Nephron (organoid): ENCODE results near the gene CD1E.

Experiments used
- H3K27ac Mint-ChIP-seq, 3 experiments: 2 replicates each; pipeline ENCODE4 v1.8.0; 2020; ENCODE audit warnings: mixed read lengths in 3 of 3, mild to moderate bottlenecking in 2 of 3, moderate library complexity in 1 of 3
- H3K27me3 Mint-ChIP-seq: 2 replicates; pipeline ENCODE4 v1.8.0; 2021; ENCODE audit warnings: low read depth, mild to moderate bottlenecking, moderate library complexity, mixed read lengths
- H3K36me3 Mint-ChIP-seq: 2 replicates; pipeline ENCODE4 v1.8.0; 2020; ENCODE audit warnings: low read depth, mixed read lengths
- H3K4me1 Mint-ChIP-seq: 2 replicates; pipeline ENCODE4 v1.8.0; 2020; ENCODE audit warnings: mixed read lengths
- H3K4me3 Mint-ChIP-seq, 3 experiments: 2 replicates each; pipeline ENCODE4 v1.8.0; 2020; ENCODE audit warnings: mild to moderate bottlenecking in 3 of 3, mixed read lengths in 3 of 3, moderate library complexity in 2 of 3
- H3K9me3 Mint-ChIP-seq: 2 replicates; pipeline ENCODE4 v1.8.0; 2020; ENCODE audit warnings: mixed read lengths
- TF ChIP-seq, protein P1 (sequence below), 3 experiments: fragments of 200-600 bp; sonication (generic); IDR thresholded peaks; one replicate each; pipeline ENCODE4 v1.5.0; 2021; ENCODE audit warnings: antibody characterized with exemption in 3 of 3; ENCODE audit not compliant: unreplicated experiment in 3 of 3

The CD1E gene

DNA sequence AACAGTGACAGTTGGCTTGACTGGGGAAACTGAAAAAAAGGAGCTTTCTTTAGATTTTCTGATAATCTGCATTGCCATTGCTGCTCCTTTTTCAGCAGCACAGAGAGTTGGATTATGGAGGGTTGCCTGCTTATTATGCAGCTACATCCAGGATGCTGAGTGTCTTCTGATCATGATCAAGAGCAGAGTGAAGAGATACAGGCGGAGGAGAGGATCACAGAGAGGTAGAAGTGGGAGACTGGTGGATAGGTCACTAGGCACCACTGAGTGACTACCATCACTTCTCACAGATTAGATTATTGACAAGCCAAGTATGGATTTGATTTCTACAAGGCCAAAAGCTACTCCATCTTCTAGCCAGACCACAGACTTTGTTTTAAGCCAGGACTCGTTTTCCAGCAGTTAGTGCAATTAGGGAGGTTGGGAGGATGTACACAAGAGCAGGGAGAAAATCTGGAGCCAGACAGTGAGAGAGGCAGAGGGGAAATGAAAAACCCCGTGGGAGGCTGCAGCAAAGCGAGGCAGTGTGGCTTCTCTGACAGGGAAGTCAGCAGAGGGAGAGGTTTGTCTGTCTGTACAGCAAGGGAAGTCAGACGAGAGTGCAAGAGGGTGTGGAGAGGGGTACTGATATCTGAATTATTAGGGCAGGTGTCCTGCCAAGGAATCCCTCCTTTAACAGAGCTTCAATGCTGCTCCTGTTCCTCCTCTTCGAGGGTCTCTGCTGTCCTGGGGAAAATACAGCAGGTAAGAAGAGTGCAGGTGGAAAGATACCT lies at the start of gene CD1E:
CD1E (plus strand) TSS at position 592 of the 773 bp plus-strand sequence; CDS start at position 687, 95 bp downstream.
- Mint-ChIP-seq H3K4me1 (no peaks in the 10 kb centered on the region), H3K4me3 (no peak within 1 kb of the TSS), H3K9me3 (no peaks in the 10 kb centered on the region), H3K27me3 (peaks cover 6% of the 10 kb centered on the region), H3K36me3 (no peaks in the 10 kb centered on the region), H3K27ac (no peak within 1 kb of the TSS)
- TF ChIP-seq, protein P1, sequence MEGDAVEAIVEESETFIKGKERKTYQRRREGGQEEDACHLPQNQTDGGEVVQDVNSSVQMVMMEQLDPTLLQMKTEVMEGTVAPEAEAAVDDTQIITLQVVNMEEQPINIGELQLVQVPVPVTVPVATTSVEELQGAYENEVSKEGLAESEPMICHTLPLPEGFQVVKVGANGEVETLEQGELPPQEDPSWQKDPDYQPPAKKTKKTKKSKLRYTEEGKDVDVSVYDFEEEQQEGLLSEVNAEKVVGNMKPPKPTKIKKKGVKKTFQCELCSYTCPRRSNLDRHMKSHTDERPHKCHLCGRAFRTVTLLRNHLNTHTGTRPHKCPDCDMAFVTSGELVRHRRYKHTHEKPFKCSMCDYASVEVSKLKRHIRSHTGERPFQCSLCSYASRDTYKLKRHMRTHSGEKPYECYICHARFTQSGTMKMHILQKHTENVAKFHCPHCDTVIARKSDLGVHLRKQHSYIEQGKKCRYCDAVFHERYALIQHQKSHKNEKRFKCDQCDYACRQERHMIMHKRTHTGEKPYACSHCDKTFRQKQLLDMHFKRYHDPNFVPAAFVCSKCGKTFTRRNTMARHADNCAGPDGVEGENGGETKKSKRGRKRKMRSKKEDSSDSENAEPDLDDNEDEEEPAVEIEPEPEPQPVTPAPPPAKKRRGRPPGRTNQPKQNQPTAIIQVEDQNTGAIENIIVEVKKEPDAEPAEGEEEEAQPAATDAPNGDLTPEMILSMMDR (IDR thresholded peaks at IDR 0.05; ENCODE audit: unreplicated experiment in 3 of 3): no peak

DNA sequence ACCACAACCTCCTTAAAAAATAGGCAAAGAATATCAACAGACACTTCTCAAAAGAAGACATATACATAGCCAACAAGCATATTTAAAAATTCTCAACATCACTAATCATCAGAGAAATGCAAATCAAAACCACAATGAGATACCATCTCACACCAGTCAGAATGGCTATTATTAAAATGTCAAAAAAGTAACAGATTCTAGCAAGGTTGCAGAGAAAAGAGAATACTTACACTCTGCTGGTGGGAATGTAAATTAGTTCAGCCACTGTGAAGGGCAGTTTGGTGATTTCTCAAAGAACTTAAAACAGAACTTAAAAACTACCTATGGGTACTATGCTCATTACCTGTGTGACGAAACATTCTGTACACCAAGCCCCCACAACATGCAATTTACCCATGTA lies 43.1 kb upstream of the CD1E start:
- Mint-ChIP-seq H3K27me3 (no peaks in the 10 kb centered on the region), H3K27ac (no peak overlapping the region), H3K36me3 (no peaks in the 10 kb centered on the region), H3K4me1 (no peaks in the 10 kb centered on the region), H3K9me3 (peaks cover 28% of the 10 kb centered on the region), H3K4me3 (no peak overlapping the region)
- TF ChIP-seq, protein P1 (IDR thresholded peaks at IDR 0.05; ENCODE audit: unreplicated experiment in 3 of 3): no peak

GRCh38 chr1:158311066-158311465 lies 42.6 kb upstream of the CD1E start:
- Mint-ChIP-seq H3K9me3 (peaks cover 28% of the 10 kb centered on the region), H3K27me3 (no peaks in the 10 kb centered on the region), H3K36me3 (no peaks in the 10 kb centered on the region), H3K4me1 (no peaks in the 10 kb centered on the region), H3K4me3 (no peak overlapping the region), H3K27ac (no peak overlapping the region)
- TF ChIP-seq, protein P1 (IDR thresholded peaks at IDR 0.05; ENCODE audit: unreplicated experiment in 3 of 3): no peak

- TF ChIP-seq, protein P1 (IDR thresholded peaks at IDR 0.05; ENCODE audit: unreplicated experiment in 3 of 3): no peak
- H3K4me3 Mint-ChIP-seq: no peak overlapping the region
These were observed 29.8 kb upstream of the CD1E start for GRCh38 chr1:158323866-158324265.

GRCh38 chr1:158324395-158324794 lies 29.3 kb upstream of the CD1E start:
- no peaks in the 10 kb centered on the region for H3K4me1 Mint-ChIP-seq
- no peak overlapping the region for H3K27ac Mint-ChIP-seq
- no peaks in the 10 kb centered on the region for H3K36me3 Mint-ChIP-seq

More at GRCh38 chr1:158323866-158324265, 29.8 kb upstream of the CD1E start:
- Mint-ChIP-seq H3K27ac (no peak overlapping the region), H3K9me3 (no peaks in the 10 kb centered on the region), H3K4me1 (no peaks in the 10 kb centered on the region), H3K36me3 (no peaks in the 10 kb centered on the region), H3K27me3 (no peaks in the 10 kb centered on the region)

More at GRCh38 chr1:158324395-158324794, 29.3 kb upstream of the CD1E start:
- TF ChIP-seq, protein P1 (IDR thresholded peaks at IDR 0.05; ENCODE audit: unreplicated experiment in 3 of 3): no peak
- no peak overlapping the region for H3K4me3 Mint-ChIP-seq
- no peaks in the 10 kb centered on the region for H3K9me3 Mint-ChIP-seq
- no peaks in the 10 kb centered on the region for H3K27me3 Mint-ChIP-seq
